Esophagus muscularis mucosa (tissue), 3 donors: ENCODE data around the gene STK39.

Experiments
- POLR2A ChIP-seq: fragments of 450-650 bp; IDR thresholded peaks from one replicate; pipeline ENCODE4 v1.6.1; 2017; ENCODE audit warnings: antibody characterized with exemption, moderate library complexity, mild to moderate bottlenecking, low read depth
- POLR2AphosphoS5 ChIP-seq, 2 donors: sonication (generic); formaldehyde crosslinking; IDR thresholded peaks; one replicate each; pipeline ENCODE4 v1.6.1; 2017; ENCODE audit warnings: antibody characterized with exemption in 2 of 2
- TF ChIP-seq, protein P1 (sequence below), 3 experiments: fragments of 200-600 bp in 2 of 3; fragments of 450-650 bp in 1 of 3; sonication (generic) in 2 of 3; IDR thresholded peaks; one replicate each; pipeline ENCODE4 v1.5.1; 2017 to 2019; ENCODE audit warnings: antibody characterized with exemption in 3 of 3, mild to moderate bottlenecking in 2 of 3, moderate library complexity in 1 of 3

DNA sequence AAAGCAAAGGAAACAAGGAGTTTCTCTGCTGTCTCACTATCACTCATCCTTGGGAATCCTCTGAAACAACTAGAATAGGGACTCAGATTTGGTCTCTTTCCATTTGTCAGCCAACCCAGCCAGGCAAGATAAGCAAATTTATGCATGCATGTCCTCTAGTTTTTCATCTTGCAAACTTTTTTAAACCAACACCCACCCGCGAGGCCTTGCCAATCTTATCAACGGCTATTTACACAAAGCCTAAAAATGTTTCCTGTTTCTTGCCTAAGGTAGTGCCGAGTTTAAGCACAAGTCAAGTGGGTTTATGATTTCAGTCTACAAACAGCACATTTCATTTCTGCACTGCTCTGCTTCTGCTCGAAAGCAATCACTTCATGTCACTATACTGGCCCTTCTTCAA is 240.9 kb downstream of the STK39 start:
- TF ChIP-seq, protein P1, sequence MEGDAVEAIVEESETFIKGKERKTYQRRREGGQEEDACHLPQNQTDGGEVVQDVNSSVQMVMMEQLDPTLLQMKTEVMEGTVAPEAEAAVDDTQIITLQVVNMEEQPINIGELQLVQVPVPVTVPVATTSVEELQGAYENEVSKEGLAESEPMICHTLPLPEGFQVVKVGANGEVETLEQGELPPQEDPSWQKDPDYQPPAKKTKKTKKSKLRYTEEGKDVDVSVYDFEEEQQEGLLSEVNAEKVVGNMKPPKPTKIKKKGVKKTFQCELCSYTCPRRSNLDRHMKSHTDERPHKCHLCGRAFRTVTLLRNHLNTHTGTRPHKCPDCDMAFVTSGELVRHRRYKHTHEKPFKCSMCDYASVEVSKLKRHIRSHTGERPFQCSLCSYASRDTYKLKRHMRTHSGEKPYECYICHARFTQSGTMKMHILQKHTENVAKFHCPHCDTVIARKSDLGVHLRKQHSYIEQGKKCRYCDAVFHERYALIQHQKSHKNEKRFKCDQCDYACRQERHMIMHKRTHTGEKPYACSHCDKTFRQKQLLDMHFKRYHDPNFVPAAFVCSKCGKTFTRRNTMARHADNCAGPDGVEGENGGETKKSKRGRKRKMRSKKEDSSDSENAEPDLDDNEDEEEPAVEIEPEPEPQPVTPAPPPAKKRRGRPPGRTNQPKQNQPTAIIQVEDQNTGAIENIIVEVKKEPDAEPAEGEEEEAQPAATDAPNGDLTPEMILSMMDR (IDR thresholded peaks at IDR 0.05): no peak
- TF ChIP-seq POLR2AphosphoS5 (IDR thresholded peaks at IDR 0.05) (no peak), POLR2A (no peak)
